Transverse colon (tissue), 4 donors: ENCODE results near the gene ZNF107. TPM values are rescaled to one million over a fixed set of nuclear protein-coding genes. Genes with fewer than 3 reads are reported as not detected.

Experiments
- DNase-seq: peaks from one replicate; pipeline ENCODE4 v3.0.0-alpha.2; 2019
- H3K27ac ChIP-seq, 4 donors: fragments of 200-600 bp; sonication (generic); 2 replicates each; pipeline ENCODE4 v1.5.1; 2016 to 2018; ENCODE audit warnings: inconsistent platforms in 4 of 4
- H3K27me3 ChIP-seq: fragments of 200-600 bp; sonication (generic); 2 replicates; pipeline ENCODE4 v1.5.1; 2017; ENCODE audit warnings: inconsistent platforms
- H3K36me3 ChIP-seq, 4 donors: fragments of 200-600 bp; sonication (generic); 2 replicates each; pipeline ENCODE4 v1.5.1; 2017 to 2019; ENCODE audit warnings: inconsistent platforms in 4 of 4
- H3K4me1 ChIP-seq, 4 donors: fragments of 200-600 bp; sonication (generic); 2 replicates each; pipeline ENCODE4 v1.5.1; 2017 to 2020; ENCODE audit warnings: inconsistent platforms in 4 of 4
- H3K4me3 ChIP-seq, 4 donors: fragments of 200-600 bp; sonication (generic); 1 replicate in 1 of 4; 2 replicates in 3 of 4; pipeline versions ENCODE4 v1.5.1 to v1.6.1; 2017 to 2019; ENCODE audit warnings: inconsistent platforms in 4 of 4
- H3K9me3 ChIP-seq, 2 donors: fragments of 200-600 bp; sonication (generic); 2 replicates each; pipeline ENCODE4 v1.5.1; 2017 to 2019; ENCODE audit warnings: inconsistent platforms in 2 of 2
- CTCF ChIP-seq, 5 experiments: fragments of 200-600 bp in 3 of 5; fragments of 450-650 bp in 2 of 5; sonication (generic) in 3 of 5; IDR thresholded peaks; 1 replicate in 2 of 5; 2 replicates in 3 of 5; pipeline ENCODE4 v1.5.1; 2016 to 2017; ENCODE audit warnings: antibody characterized with exemption in 5 of 5, inconsistent platforms in 3 of 5, mild to moderate bottlenecking in 2 of 5, moderate library complexity in 1 of 5
- EP300 ChIP-seq: sonication (generic); formaldehyde crosslinking; IDR thresholded peaks from one replicate; pipeline ENCODE4 v1.6.1; 2017; ENCODE audit warnings: antibody characterized with exemption, low read depth
- POLR2A ChIP-seq: fragments of 450-650 bp; IDR thresholded peaks from one replicate; pipeline ENCODE4 v1.6.1; 2016; ENCODE audit warnings: antibody characterized with exemption, mild to moderate bottlenecking, moderate library complexity
- POLR2AphosphoS5 ChIP-seq, 3 donors: sonication (generic); formaldehyde crosslinking; IDR thresholded peaks; one replicate each; pipeline ENCODE4 v1.6.1; 2016; ENCODE audit warnings: antibody characterized with exemption in 3 of 3
- WGBS, 2 donors: methylation state at CpG; one replicate each; pipeline ENCODE4 v1.1.5; 2018; ENCODE audit warnings: low coverage in 1 of 2; 5-methylcytosine and 5-hydroxymethylcytosine counted together
- in situ Hi-C, 4 donors: fragments of 200-750 bp; cut with MboI; loops; one replicate each; pipeline versions ENCODE4 v1.15.0 to v1.15.1; 2017; ENCODE audit warnings: low sequenced_read_pairs in 3 of 4, low pct_ligation_motif_present in 1 of 4, low pct_unique_long_range_greater_than_20kb in 1 of 4
- intact Hi-C: fragments of 100-400 bp; cut with DNase I; formaldehyde crosslinking; loops from one replicate; pipeline ENCODE4 v1.15.1; 2023; ENCODE audit warnings: low total_unique reads
- total RNA-seq, 4 donors: library from RNA; depleted of rRNA; stranded (reverse); fragments of >200 nt; gene quantifications; one replicate each; pipeline ENCODE4 v1.1.0, GENCODE V29; 2016

Gene ZNF107
- total RNA-seq, 4 donors from 2014 or later: 3.8 to 11.2 (median 8.4) TPM

GRCh38 chr7:64744680-64745079 is 78.7 kb downstream of the ZNF107 start:
- DNase-seq: no peak
- H3K27ac ChIP-seq: no peak overlapping the region
- no peaks in the 10 kb centered on the region for H3K27me3 ChIP-seq
- 80 to 92% methylated on average over 4 of the region's 4 CpGs for WGBS, 2 donors
- intact Hi-C loops: no loop called here
- no peak overlapping the region for H3K4me3 ChIP-seq
- H3K9me3 ChIP-seq: peaks cover 0 to 6% of the 10 kb centered on the region in 2 donors
- no peaks in the 10 kb centered on the region for H3K4me1 ChIP-seq
- H3K36me3 ChIP-seq: no peaks in the 10 kb centered on the region
- in situ Hi-C loops: no loop called here
- no peak for TF ChIP-seq POLR2A

- H3K36me3 ChIP-seq: no peaks in the 10 kb centered on the region
- intact Hi-C loops: no loop called here
- in situ Hi-C loops: no loop called here
- H3K27ac ChIP-seq: no peak overlapping the region
- TF ChIP-seq POLR2AphosphoS5 (IDR thresholded peaks at IDR 0.05) (no peak), EP300 (no peak), CTCF (IDR thresholded peaks at IDR 0.05) (no peak), POLR2A (no peak)
- no peak overlapping the region for H3K4me3 ChIP-seq
- H3K9me3 ChIP-seq: peaks cover 0 to 6% of the 10 kb centered on the region in 2 donors
- H3K4me1 ChIP-seq: no peaks in the 10 kb centered on the region
- DNase-seq: no peak
- H3K27me3 ChIP-seq: no peaks in the 10 kb centered on the region
These were observed 81.9 kb downstream of the ZNF107 start for GRCh38 chr7:64747802-64748201.

- WGBS, 2 donors: 63 to 95% methylated on average over 2 of the region's 2 CpGs
- no peaks in the 10 kb centered on the region for H3K27me3 ChIP-seq
- H3K36me3 ChIP-seq: no peaks in the 10 kb centered on the region
- H3K4me3 ChIP-seq: no peak overlapping the region
- H3K9me3 ChIP-seq: peaks cover 0 to 2% of the 10 kb centered on the region in 2 donors
- no peaks in the 10 kb centered on the region for H3K4me1 ChIP-seq
- DNase-seq: no peak
- TF ChIP-seq POLR2A (no peak), POLR2AphosphoS5 (IDR thresholded peaks at IDR 0.05) (no peak), CTCF (IDR thresholded peaks at IDR 0.05) (no peak), EP300 (no peak)
- intact Hi-C loops: no loop called here
- H3K27ac ChIP-seq: no peak overlapping the region
- in situ Hi-C loops: no loop called here
These were observed 87.1 kb downstream of the ZNF107 start for GRCh38 chr7:64753032-64753431.

- 40 to 92% methylated on average over 1 to 3 of the region's 3 CpGs for WGBS, 2 donors
- H3K27ac ChIP-seq: no peak overlapping the region
- H3K9me3 ChIP-seq: no peaks in the 10 kb centered on the region
- H3K4me3 ChIP-seq: no peak overlapping the region
- H3K36me3 ChIP-seq: no peaks in the 10 kb centered on the region
- H3K4me1 ChIP-seq: no peaks in the 10 kb centered on the region
- DNase-seq: no peak
- in situ Hi-C loops (no loop called here), intact Hi-C loops (no loop called here)
- no peak for TF ChIP-seq EP300
- no peak for TF ChIP-seq CTCF (IDR thresholded peaks at IDR 0.05)
- no peak for TF ChIP-seq POLR2AphosphoS5 (IDR thresholded peaks at IDR 0.05)
- TF ChIP-seq POLR2A: no peak
- no peaks in the 10 kb centered on the region for H3K27me3 ChIP-seq
These were observed 89.9 kb downstream of the ZNF107 start for GRCh38 chr7:64755865-64756264.

- TF ChIP-seq POLR2AphosphoS5 (IDR thresholded peaks at IDR 0.05): no peak
- TF ChIP-seq CTCF (IDR thresholded peaks at IDR 0.05): no peak
- TF ChIP-seq EP300: no peak
- TF ChIP-seq POLR2A: no peak
- Histone ChIP-seq H3K27me3 (no peaks in the 10 kb centered on the region), H3K27ac (no peak overlapping the region), H3K4me3 (no peak overlapping the region), H3K36me3 (no peaks in the 10 kb centered on the region), H3K9me3 (no peaks in the 10 kb centered on the region), H3K4me1 (no peaks in the 10 kb centered on the region)
- in situ Hi-C loops: no loop called here
- no peak for DNase-seq
- intact Hi-C loops: no loop called here
- WGBS, 2 donors: 65% methylated on average over 3 of the region's 3 CpGs; no CpG with 5 or more reads in 1 of the 2 donors
These were observed 92.2 kb downstream of the ZNF107 start for GRCh38 chr7:64758151-64758550.
